SU-DHL-6 (cell line): ENCODE measurements around the gene CADM1.

Experiments
- EZH2phosphoT487 ChIP-seq: fragments of 200-600 bp; sonication (generic), shearing (Covaris generic); conservative IDR thresholded peaks from 2 replicates; pipeline ENCODE4 v1.6.1; 2018; ENCODE audit warnings: mild to moderate bottlenecking, antibody characterized with exemption, low read length, moderate library complexity, mixed read lengths
- TF ChIP-seq, protein P1 (sequence below): fragments of 200-600 bp; sonication (generic); IDR thresholded peaks from one replicate; pipeline ENCODE4 v1.5.1; 2017; ENCODE audit warnings: antibody characterized with exemption, mild to moderate bottlenecking, low read length, moderate library complexity; ENCODE audit not compliant: insufficient read depth, poor library complexity, severe bottlenecking

DNA sequence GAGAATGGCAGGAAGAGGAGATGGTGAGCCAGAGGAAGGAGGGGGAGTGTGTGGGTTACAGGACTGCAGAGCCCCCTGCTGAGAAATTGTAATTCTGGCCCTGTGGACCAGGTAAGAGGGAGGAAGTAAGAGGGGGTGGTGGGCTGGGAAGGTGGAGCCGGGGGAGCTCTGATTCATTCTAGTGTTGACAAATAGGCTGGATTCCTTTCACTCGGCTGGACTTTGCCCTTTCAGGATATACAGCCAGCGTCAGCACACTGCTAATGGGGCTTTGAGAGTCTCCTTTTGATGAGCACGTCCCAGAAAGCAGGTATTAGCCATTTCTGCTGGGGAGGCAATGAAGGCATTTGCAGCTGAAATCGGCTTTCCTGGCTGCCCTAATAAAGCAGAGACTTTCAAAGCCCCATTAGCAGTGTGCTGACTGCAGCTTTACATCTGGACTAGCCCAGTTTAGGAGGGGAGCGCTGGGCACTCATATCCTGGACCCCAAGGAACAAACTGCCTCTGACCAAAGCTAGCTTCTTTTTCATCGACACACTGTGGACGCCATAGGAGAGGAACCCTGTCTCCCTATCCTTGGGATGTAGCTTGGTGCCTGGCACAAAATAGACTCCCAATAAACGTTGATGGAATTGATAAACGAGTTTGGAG lies 44.8 kb upstream of the CADM1 start:
- TF ChIP-seq, protein P1, sequence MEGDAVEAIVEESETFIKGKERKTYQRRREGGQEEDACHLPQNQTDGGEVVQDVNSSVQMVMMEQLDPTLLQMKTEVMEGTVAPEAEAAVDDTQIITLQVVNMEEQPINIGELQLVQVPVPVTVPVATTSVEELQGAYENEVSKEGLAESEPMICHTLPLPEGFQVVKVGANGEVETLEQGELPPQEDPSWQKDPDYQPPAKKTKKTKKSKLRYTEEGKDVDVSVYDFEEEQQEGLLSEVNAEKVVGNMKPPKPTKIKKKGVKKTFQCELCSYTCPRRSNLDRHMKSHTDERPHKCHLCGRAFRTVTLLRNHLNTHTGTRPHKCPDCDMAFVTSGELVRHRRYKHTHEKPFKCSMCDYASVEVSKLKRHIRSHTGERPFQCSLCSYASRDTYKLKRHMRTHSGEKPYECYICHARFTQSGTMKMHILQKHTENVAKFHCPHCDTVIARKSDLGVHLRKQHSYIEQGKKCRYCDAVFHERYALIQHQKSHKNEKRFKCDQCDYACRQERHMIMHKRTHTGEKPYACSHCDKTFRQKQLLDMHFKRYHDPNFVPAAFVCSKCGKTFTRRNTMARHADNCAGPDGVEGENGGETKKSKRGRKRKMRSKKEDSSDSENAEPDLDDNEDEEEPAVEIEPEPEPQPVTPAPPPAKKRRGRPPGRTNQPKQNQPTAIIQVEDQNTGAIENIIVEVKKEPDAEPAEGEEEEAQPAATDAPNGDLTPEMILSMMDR: no peak
- TF ChIP-seq EZH2phosphoT487: no peak
